Right renal pelvis (tissue), 4 donors: ENCODE results near the gene RBCK1. TPM values are rescaled to one million over a fixed set of nuclear protein-coding genes. Genes with fewer than 3 reads are reported as not detected.
"Not testable (repeated sequence)": the region's sequence is repeated elsewhere in the genome, so short reads cannot be mapped to it uniquely, and the experiment has no call there.

Experiments used
- DNase-seq, 4 donors: peaks; one replicate each; pipeline ENCODE4 v3.0.0-alpha.2; 2013; ENCODE audit warnings: low read depth in 4 of 4, low spot score in 3 of 4, missing footprints in 1 of 4
- polyA plus RNA-seq, 4 donors: library from polyadenylated mRNA; unstranded; fragments of 120-200 nt; gene quantifications; one replicate each; pipeline ENCODE4 v1.2.1, GENCODE V29; 2013; ENCODE audit not compliant: insufficient read length in 4 of 4

The RBCK1 gene
- polyA plus RNA-seq, 4 donors, result 74.1 to 89.0 (median 80.0) TPM

GRCh38 chr20:433300-433975, 25.3 kb downstream of the RBCK1 start:
- DNase-seq, result no peak

DNA sequence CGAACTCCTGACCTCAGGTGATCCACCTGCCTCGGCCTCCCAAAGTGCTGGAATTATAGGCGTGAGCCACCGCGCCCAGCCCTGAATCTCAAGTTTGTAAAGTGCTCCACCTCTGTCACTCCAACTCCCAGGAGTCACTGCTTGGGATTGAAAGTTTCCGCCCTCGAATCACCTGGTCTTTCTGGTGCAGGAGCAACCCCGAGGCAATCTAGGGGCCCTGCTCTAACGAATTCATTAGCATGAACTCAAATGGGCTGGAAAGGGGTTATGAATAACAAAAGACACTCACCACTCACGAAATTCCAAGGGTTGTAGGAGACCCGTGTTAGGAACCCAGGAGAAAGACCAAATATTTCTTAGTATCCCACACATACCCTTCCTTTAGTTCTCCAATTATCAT, 26.1 kb downstream of the RBCK1 start:
- peak in 1 of 4 donors; percentile 24 for DNase-seq

- DNase-seq, result no peak
These were observed 26.7 kb downstream of the RBCK1 start for GRCh38 chr20:434661-435419.

GRCh38 chr20:435558-435957, 27.5 kb downstream of the RBCK1 start:
- DNase-seq, result no peak

GRCh38 chr20:436476-436875, 28.4 kb downstream of the RBCK1 start:
- no peak for DNase-seq

GRCh38 chr20:437787-438486, 29.8 kb downstream of the RBCK1 start:
- DNase-seq, result no peak

- no peak for DNase-seq
These were observed 30.7 kb downstream of the RBCK1 start for GRCh38 chr20:438571-439469.

- no peak for DNase-seq
These were observed 32.0 kb downstream of the RBCK1 start for GRCh38 chr20:440148-440547.

GRCh38 chr20:440636-441035, 32.5 kb downstream of the RBCK1 start:
- no peak for DNase-seq

DNA sequence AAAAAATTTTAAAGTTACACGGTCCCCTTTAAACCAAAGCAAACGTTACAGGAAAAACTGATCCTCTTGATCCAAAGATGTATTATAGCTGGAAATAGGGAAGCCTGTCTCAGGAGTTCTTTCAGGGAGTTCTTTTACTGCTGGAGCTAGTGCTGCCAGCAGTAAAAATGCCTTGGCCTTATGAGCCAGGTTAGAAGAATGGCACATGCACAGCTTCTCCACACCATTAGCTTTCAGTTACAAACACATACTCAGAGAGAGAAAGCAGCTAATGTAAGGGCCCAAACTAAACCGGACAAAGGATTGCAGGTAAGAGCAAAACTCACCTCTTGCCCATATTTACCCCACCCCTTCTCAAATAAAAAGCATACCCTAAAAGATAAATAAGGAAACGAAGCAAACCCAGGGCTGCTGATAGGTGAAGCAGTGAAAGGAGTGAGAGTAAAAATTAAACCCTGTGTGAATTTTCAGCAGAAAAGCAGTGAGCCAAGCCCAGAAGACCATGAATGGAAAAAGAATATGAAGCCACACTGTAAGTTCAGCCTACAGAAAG, 35.2 kb downstream of the RBCK1 start:
- DNase-seq, result no peak

GRCh38 chr20:444117-444516, 36.0 kb downstream of the RBCK1 start:
- DNase-seq, result no peak

GRCh38 chr20:444862-445426, 36.8 kb downstream of the RBCK1 start:
- no peak for DNase-seq

DNA sequence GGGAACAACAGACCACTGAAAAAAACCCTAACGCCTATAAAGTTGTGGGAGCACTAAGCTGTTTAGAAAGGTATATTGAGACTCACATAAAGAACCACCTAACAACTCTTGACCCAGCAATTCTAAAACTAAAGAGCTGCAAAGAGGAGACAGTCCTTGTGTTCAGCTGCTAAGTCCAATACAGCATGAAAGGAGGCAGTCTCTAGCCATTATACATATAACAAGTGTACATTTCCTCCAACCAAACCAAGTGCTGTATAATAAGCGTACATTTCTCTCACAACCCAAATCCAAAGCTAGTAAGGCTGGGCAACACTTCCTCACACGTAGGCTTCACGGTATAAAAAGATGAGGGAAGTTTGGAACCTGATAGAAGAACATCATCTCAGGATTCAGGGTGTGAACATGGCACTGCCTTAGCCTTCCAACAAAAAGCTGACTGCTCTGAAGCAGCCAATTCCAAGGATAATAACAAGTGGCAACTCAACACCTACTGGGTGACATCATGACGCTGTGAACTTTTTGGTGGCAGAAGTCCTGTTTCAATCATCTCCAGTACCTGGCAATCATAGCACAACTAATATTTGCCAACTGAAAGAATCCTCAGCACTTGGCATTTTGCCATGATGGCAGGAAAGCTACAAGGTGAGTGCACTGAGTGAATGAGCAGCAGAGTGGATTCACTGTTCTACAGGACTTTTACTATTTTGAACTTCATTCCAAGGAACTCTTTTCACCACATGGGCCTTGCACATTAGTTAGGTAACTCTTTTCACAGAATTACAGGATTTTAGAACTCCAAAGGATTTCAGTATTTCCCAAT, 37.6 kb downstream of the RBCK1 start:
- DNase-seq, result no peak

- DNase-seq, result not testable (repeated sequence)
These were observed 43.9 kb downstream of the RBCK1 start for GRCh38 chr20:452021-452420.

GRCh38 chr20:454951-455350, 46.9 kb downstream of the RBCK1 start:
- DNase-seq, result no peak

DNA sequence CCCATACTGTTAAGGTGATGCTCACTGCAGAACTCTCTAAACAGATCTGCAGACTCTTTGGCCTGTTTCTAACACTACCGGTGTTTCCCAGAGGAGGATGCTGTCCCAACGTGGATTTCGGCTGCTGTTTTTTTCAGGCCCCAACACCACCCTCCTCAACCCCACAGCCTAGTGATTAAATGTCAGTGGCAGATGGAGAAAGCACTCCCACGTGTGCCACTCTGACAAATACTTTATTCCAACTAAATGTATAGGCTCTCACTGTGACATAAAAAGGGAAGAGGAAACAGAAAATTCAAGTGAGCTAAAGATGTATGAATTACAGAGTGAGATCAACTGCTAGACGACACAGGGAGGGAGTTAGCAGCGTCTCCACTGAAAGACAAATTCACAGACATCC, 50.7 kb downstream of the RBCK1 start:
- no peak for DNase-seq

DNA sequence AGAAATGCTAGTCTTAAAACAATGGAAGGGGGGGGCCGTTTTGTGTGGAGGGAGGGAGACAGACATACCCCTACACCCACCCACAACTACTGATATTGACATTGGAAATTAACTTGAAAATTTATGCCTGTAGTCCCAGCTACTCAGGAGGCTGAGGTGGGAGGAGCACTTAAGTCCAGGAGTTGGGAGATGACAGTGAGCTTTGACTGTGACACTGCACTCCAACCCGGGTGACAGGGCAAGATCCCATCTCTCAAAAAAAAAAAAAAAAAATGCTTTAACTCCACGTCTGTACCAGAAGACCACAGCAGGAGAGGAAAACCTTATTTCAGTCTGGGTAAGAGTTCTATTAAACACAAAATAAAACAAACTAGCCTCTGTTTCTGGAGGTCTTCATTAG, 52.1 kb downstream of the RBCK1 start:
- no peak for DNase-seq

DNA sequence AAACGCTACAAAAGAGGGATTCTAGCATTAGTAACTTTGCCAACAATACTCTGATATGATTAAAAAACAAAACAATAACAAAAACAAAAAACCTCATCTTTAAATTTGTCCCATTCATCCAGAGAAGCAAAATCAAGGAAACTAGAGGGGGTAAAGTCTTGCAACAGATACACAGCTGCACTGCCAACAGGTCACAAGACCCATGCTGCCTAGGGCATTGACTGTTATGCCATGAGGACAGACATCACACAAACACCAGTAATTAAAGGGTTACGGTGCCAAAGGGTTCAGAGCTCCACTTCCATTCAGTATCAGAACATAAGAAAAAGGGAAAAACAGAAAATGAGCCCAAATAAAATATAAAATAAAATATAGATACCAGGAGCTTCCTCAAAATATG, 52.6 kb downstream of the RBCK1 start:
- DNase-seq, result no peak
